GM18507 (cell line): ENCODE data around the gene TENM4.
A peak's percentile ranks its signal among the peaks of the same experiment; 100 is the strongest.

Source experiments
- DNase-seq: peaks from one replicate; pipeline ENCODE4 v3.0.0; 2011; ENCODE audit warnings: low read depth; ENCODE audit not compliant: insufficient read length; ENCODE audit errors: extremely low spot score
- FAIRE-seq: peaks from 2 replicates; lab custom pipeline; 2011; peaks lifted over from hg19 to GRCh38; lab: Jason Lieb, UNC

The TENM4 gene

DNA sequence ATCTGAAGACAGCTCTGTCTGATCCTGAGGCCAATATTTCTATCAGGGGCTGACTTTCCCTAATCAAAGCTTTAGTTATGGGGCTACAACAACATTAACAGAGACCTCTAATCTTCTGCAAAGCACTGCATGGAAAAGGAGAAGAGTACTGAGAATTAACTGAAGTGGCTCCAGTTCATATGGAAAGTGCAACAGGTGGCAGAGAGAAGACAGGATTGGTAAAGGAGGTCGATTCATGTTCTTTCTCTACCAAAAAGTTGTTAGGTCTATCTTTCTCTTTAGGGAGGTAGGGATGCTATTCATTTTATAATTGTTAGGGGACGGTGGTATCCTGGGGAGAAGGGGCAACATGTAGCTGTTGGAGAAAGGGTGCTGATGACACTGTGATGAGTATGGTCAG lies 633.5 kb downstream of the TENM4 start:
- FAIRE-seq, result no peak

GRCh38 chr11:78806214-78807004 lies 634.4 kb downstream of the TENM4 start:
- FAIRE-seq (no peak), DNase-seq (no peak)

More for the DNA sequence above, 633.5 kb downstream of the TENM4 start:
- DNase-seq, result no peak

DNA sequence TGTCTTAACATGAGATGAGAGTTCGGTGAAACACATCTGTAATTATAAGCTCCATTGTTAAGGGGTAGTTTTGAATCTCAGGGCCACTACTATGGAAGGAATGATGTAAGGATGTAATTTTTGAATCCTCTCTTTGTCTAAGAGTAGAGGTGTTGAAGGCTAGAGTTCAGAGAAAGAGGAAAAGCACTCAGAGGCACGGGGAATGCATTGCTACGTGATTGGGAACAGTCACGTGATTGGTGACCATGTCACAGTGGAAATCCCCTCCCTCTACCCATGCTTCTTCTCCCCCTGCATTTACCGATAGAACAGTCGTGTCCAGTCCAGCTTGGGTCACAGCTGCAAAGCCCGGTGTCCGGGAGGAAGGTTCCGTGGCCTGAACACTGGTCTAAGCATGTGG lies 635.8 kb downstream of the TENM4 start:
- FAIRE-seq (no peak), DNase-seq (no peak)

GRCh38 chr11:78803995-78804394 lies 636.8 kb downstream of the TENM4 start:
- FAIRE-seq, result no peak
- no peak for DNase-seq

DNA sequence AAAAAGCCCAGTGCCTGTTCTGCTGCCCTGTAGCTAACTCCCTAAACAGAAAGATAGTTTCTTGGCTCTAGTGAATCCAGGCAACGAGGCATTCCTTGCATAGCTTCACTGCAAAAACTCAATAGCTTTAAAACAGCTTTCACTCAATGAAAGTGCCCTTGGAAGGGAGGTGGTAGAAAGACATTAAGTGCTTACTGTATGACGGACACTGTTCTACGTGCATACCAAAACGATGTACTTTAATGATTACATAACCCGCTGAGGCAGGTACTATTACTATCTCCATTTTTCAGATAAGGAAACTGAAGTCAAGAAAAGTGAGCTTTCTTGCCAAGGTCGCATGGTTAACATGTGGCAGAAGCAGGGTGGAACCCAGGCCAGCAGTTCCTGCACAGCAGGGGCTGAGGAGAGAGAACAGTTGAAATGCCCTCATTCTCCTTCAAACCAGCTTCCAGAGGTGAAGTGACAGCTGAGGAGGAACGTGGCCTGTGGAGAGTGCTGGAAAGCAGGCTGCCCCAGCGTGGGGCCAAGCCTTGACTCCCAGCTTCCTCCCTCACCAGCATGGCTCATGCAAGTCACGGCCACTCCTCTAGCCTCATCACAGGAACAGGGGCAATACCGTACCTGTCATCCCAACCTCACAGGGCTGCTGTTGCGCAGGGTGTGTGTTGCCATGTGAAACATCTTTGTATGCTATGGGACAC lies 638.6 kb downstream of the TENM4 start:
- DNase-seq (no peak), FAIRE-seq (no peak)

GRCh38 chr11:78801161-78801884 lies 639.5 kb downstream of the TENM4 start:
- DNase-seq, result no peak
- FAIRE-seq, result no peak

DNA sequence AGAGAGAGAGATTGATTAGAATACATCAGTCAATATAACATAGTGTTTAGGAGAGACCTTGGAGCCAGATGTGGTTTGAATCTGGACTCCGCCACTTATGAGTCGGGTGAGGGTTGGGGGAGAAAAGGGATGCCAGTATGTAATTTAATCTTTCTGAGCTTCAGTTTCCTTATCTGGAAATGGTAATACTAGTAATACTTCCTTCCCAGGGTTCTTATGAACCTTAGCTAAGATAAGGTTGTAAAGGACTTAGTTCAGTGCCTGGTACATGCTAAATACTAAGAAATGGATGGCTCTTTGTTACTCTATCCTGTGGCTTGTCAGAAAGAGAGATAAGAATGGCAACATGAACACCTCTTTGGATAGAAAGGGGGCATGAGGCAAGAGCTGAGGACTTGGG lies 640.1 kb downstream of the TENM4 start:
- DNase-seq (no peak), FAIRE-seq (no peak)

DNA sequence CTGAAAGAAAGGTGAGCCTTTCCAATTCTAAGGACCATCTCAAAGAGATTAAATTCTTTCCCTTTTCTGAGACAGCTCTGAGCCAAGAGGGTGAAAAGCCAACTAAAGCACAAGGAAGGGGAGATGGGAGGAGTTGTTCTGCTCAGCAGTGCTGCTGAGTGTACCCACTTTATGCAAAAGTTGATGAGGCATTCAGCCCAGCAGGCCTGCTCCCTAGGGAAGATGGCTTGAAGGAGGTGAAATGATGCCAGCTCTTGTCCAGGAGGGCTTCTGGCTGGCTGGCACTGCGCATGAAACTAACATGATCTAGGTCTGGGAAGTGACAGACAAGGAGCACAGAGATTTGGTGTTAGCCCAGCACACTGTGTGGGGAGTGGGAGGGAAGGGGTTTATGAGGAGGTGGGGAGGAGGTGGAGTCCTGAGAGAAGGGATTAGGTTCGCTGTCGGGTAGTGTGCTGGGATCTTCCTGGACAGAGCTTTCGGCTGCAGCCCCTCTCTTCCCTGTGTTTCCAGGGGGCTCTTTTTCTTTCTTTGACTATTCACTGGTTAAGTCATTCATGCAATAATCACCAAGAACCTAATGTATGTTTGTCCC lies 640.6 kb downstream of the TENM4 start:
- no peak for DNase-seq
- no peak for FAIRE-seq

DNA sequence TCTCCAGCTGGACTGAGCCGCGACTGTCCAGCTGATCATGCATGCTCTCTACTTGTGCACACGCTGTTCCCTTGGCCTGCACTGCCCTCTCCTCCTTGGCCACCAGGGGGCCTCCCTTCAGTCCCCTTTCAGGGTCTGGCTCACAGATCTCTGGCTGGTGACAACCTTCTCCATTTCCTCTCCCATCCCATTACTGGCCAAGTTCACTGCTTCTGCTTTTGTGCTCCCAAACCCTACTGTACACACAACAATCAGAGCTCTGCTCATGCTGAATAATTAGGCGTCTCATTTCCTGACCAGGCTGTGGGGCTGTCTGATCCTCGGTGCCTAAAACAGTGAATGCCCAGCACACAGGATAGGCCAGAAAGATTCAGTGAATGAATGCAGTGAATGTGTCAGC lies 642.2 kb downstream of the TENM4 start:
- FAIRE-seq (peak; percentile 80), DNase-seq (peak; percentile 30)

GRCh38 chr11:78797559-78797958 lies 643.3 kb downstream of the TENM4 start:
- FAIRE-seq (no peak), DNase-seq (no peak)

DNA sequence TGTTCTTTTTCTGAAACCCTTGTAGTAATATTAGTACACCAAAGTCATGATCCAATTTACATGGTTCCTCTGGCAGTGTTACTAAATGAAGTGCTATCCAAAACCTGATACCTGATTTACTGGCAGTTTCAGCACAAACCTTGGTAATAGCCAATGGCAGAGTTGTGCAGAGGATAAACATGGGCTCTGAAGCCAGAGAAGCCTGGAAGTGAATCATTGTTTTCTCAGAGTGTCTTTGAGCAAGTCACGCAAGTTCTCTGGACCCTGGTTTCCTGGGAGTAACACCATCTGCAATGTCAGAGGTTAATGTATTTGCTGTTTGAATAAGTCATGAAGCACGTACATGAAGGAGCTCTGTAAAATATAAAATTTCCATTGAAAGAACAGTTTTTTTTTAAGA lies 643.9 kb downstream of the TENM4 start:
- DNase-seq, result no peak

GRCh38 chr11:78795621-78796261 lies 645.1 kb downstream of the TENM4 start:
- no peak for FAIRE-seq
- no peak for DNase-seq

More for the DNA sequence above, 643.9 kb downstream of the TENM4 start:
- FAIRE-seq, result no peak

- FAIRE-seq, result no peak
- DNase-seq, result no peak
Observed at GRCh38 chr11:78791964-78792363, 648.9 kb downstream of the TENM4 start.

DNA sequence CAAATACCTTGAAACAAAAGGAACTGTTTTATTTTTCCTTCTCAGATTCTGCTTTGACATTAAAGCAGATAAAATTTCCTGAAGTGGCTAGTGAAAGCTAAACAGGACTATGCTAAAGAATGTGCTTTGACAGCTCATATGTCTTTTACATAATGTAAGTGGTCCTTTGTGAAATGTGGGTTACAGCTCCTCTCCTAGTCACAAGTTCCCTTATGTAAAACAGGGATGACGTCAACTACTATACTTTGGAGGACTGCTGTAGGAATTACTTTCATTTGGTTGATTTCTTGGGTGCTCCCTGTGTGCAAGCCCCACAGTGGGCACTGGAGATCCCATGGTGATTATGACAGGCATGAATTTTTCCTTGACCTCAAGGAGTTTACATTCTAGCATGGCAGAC lies 649.6 kb downstream of the TENM4 start:
- FAIRE-seq (no peak), DNase-seq (no peak)

GRCh38 chr11:78790784-78791183 lies 650.0 kb downstream of the TENM4 start:
- no peak for DNase-seq
- no peak for FAIRE-seq

- DNase-seq, result no peak
Observed at GRCh38 chr11:78789375-78789774, 651.5 kb downstream of the TENM4 start.

GRCh38 chr11:78788533-78788932 lies 652.3 kb downstream of the TENM4 start:
- DNase-seq (no peak), FAIRE-seq (no peak)

More at GRCh38 chr11:78789375-78789774, 651.5 kb downstream of the TENM4 start:
- FAIRE-seq, result no peak

DNA sequence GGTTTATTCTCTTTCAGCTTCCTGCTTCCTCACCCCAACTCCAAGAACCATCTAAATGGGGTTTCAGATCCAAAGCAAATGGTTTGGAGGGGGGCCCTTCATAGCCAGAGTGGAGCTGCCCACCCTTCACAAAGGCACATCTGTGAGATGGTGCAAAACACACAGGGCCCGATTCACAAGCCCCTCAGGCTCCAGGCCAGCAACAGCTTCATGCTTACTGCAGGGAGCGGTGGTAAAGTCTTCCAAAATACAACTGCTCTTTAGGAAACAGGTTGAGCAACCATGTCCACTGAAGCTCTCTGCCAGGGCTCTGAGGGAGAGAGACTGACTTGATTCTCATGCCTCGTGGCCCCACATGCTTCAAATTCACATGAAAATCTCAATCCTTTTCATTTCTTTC lies 653.1 kb downstream of the TENM4 start:
- FAIRE-seq, result no peak
- DNase-seq, result no peak

DNA sequence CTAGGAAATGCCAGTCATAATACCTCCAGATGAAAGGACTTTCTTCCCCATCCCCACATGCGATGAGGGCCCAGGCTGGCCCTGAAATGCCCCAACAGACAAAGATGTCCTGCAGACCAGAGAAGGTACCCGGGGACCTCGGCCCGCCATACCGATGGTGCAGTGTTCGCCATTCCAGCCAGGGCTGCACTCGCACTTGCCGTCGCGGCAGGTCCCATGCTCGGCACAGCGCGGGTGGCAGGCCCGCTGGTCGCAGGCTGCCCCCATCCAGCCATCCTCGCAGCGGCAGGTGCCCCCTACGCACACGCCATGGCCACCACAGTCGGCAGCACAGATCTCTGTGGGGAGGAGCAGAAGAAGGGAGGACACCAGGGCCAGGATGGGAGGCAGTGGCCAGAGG lies 654.1 kb downstream of the TENM4 start:
- DNase-seq (no peak), FAIRE-seq (no peak)

GRCh38 chr11:78786086-78786485 lies 654.7 kb downstream of the TENM4 start:
- FAIRE-seq, result no peak

More at GRCh38 chr11:78786086-78786485, 654.7 kb downstream of the TENM4 start:
- no peak for DNase-seq
